IPS-11a (cell line): Measurements from ENCODE around the gene HJURP.
"Not testable (repeated sequence)": the region's sequence is repeated elsewhere in the genome, so short reads cannot be mapped to it uniquely, and the experiment has no call there.

Source experiments
- H3K4me3 ChIP-seq: one replicate; pipeline ENCODE4 v1.5.1; 2013; ENCODE audit warnings: low read depth, low read length, control low read depth

HJURP gene, protein sequence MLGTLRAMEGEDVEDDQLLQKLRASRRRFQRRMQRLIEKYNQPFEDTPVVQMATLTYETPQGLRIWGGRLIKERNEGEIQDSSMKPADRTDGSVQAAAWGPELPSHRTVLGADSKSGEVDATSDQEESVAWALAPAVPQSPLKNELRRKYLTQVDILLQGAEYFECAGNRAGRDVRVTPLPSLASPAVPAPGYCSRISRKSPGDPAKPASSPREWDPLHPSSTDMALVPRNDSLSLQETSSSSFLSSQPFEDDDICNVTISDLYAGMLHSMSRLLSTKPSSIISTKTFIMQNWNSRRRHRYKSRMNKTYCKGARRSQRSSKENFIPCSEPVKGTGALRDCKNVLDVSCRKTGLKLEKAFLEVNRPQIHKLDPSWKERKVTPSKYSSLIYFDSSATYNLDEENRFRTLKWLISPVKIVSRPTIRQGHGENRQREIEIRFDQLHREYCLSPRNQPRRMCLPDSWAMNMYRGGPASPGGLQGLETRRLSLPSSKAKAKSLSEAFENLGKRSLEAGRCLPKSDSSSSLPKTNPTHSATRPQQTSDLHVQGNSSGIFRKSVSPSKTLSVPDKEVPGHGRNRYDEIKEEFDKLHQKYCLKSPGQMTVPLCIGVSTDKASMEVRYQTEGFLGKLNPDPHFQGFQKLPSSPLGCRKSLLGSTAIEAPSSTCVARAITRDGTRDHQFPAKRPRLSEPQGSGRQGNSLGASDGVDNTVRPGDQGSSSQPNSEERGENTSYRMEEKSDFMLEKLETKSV

DNA sequence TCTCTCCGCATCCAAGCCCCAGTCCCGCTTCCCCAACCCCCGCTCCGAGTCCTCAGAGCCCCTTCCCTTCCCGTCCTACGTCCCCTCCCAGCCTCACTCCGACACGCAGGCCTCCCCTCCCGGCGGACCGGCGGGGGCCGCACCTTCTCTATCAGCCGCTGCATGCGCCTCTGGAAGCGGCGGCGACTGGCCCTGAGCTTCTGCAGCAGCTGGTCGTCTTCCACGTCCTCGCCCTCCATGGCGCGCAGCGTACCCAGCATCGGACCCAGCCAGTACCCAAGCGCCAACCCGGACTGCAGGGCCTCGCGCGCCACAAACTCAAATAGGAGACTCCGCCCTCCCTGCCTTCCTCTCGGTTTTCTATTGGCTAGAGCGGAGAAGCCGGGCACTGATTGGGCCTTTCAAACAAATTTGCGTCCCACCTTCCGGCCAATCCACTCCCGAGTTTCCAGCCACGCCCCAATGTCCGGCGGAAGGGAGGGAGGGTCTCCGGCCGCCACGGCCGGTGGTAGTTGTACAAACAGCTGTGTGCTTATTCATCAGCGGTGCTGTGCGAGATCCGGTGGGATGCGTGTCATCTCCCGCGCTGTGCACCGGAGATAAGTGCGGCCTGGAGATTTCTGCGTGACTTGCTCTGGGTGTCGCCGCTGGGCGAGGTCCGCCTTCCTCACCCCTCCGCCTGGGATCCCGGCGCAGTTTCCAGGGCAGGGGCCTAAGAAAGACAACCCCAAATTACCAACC lies at the start of gene HJURP:
Gene HJURP (minus strand): TSS at position 295 of the 741 bp plus-strand sequence. CDS start 35 bp downstream, at position 260.
- peak within 1 kb of the TSS; percentile 95 for H3K4me3 ChIP-seq

DNA sequence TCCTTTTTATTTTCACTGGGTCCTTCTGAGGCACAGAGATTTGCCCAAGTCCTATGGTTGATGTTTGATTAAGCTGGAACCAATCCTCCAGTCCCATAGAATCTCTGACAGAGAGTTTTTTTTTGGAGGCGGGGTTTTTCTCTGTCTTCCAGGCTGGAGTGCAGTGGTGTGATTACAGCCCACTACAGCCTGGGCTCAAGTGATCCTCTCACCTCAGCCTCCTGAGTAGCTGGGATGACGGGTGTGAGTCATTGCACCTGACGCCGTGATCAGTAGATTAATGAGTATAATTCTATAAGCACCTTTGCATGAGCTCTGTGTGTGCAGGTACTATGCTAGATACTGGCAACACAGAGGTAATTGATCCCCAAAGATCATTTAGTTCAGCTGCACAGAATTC lies 47.5 kb upstream of the HJURP start:
- H3K4me3 ChIP-seq, result no peak overlapping the region

DNA sequence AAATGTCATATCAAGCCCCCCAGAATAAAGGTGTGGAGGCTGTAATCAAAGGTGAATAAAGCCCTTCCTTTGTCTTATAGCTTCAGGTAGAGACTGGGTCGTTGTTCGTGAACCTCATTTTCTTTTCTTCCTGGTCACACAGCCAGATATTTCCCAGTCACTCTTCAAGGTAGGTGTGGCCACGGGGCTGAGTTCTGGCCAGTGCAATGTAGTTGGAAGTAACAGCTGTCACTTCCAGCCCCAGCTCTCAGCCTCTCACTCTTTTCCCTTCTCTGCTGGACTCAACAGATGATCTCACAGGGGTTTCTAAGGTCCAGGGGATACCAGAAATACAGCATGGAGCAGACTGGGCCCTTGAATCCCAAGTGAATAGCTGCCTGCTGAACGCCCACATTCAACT lies 47.0 kb upstream of the HJURP start:
- H3K4me3 ChIP-seq, result no peak overlapping the region

DNA sequence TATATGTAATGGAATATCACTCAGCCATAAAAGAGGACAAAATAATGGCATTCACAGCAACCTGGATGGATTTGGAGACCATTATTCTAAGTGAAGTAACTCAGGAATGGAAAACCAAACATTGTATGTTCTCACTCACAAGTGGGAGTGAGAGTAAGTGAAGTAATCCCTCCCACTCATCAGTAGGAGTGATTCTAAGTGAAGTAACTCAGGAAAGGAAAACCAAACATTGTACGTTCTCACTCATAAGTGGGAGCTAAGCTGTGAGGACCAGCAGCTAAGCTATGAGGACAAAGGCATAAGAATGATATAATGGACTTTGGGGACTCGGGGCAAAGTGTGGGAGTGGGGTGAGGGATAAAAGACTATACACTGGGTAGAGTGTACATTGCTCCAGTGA lies 41.9 kb upstream of the HJURP start:
- H3K4me3 ChIP-seq, result not testable (repeated sequence)

DNA sequence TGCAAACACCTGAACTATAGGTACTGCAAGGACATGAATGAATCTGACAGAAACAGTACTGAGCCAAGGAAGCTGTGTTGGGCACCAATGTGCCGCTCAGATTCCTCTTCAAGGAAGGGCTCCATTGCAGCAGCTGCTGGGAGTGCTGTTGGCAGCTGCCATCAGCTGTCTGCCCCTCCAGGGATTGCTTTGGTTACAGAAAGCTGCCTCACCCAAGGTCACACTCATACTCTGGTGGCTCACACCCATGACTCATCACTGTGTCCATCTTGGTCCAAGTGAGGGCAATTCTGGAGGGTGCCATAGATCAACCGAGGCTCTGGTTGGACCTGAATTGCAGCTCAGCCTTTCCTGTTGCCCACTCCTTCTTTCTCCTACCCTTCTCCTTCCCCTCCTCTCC lies 38.5 kb upstream of the HJURP start:
- no peak overlapping the region for H3K4me3 ChIP-seq

DNA sequence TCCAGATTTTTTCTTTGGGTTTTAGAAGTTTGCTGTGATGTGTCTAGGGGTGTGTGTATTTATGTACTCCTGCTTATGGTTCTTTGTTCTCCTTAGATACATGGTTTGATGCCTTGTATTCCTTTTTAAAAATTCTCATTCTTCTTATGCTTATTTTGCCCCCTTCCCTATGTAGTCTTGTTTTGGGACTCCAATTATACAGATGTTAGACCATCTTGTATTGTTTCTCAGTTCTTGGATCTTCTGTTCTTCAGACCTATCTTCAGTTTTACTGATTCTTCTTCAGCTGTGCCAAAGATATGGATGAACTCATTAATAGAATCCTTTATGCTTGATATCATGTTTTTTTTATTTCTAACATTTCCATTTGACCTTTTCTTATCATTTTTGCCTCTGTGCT lies 28.0 kb upstream of the HJURP start:
- no peak overlapping the region for H3K4me3 ChIP-seq

DNA sequence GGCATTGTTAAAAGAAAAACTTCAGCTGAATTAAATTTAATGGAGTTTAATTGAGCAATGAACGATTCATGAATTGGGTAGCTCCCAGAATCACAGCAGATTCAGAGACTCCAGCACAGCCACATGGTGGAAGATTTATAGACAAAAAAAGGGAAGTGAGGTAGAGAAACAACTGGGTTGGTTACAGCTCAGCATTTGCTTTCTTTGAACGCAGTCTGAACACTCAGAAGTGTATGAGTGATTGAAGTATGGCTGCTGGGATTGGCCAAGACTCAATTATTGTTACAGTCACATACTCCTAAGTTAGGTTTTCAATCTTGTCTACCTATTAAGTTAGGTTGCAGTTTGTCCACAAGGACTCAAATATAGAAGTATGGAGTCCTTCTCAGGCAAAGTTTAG lies 17.8 kb upstream of the HJURP start:
- H3K4me3 ChIP-seq, result not testable (repeated sequence)

DNA sequence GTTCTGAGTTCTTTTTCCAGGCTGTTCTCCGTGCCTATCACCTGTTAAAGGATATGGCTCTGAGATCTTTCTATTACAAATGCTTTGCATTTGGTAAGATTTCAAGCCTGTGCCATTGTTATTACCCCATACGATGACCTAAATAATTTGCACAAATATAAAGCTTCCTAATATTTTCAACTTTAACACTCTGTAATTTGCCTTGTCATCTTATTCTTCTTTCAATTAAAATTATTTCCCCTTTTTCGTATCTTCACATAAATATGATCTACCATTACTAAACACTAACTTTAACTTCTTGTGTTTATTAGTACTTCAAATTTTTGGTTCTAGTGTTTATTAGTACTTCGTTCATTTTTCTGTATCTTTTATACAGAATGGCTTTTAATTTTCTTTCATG lies 17.1 kb upstream of the HJURP start:
- no peak overlapping the region for H3K4me3 ChIP-seq

DNA sequence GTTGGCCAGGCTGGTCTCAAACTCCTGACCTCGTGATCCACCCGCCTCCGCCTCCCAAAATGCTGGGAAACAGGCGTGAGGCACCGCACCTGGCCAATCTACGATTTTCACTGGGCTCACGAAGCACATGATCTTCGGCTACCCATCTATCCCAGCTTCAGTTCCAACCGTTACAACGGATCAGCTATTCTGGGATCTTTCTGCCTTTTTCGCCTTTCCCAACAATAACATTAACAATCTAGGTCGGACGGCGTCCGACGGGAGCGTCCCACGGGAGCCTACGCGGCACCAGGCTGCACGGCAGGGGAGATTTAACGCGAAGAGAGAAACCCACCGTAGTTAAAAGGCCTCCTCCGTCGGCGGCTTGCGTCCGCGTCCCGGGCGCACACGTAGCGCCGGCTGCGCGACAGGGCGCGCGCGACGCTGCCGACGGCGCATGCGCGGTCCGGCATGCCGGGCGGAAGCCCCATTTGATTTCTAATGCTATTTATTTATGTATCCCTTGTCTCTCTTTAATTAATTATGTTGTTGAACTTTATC lies 13.7 kb upstream of the HJURP start, which contains the start of gene MSL3B:
Gene MSL3B (minus strand): TSS at position 394 of the 540 bp plus-strand sequence.
- H3K4me3 ChIP-seq, result peak within 1 kb of the TSS; percentile 76

DNA sequence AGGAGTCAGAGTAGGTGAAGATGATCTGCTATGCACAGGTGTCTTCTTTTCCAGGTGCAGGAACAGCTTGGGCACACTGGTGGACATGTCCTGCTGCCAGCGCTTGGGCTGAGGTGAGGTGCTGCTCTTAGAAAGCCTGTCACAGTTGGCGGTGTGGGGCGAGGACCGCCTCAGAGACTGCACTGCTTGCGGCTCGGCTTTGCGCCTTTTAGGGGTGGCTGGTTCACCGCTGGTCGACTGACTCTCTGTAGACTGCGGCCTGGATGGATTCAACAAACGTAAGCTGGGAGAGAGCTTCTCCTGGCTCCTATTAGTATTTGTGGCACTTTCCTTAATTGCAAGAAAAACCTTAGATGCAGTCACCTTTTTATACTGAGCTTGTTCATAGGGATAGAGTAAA lies 12.1 kb upstream of the HJURP start:
- no peak overlapping the region for H3K4me3 ChIP-seq

DNA sequence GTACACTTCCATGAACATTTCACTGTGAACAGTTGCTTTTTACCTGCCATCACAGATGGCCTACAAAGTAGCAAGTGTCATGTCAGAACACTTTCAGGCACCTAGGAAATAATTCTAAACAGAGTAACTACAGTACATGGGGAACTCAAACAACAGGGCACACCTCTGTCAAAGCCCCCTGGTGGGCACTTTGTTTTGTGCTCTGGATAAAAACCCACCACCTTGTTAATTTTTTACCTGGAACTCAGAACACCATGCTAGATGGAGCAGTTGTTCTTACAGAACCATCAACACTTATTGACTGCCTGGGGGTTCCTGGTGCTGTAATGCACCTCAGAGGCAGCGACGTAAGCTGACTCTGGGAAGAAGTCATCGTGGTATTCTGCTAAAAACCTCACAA lies 11.5 kb upstream of the HJURP start:
- no peak overlapping the region for H3K4me3 ChIP-seq

DNA sequence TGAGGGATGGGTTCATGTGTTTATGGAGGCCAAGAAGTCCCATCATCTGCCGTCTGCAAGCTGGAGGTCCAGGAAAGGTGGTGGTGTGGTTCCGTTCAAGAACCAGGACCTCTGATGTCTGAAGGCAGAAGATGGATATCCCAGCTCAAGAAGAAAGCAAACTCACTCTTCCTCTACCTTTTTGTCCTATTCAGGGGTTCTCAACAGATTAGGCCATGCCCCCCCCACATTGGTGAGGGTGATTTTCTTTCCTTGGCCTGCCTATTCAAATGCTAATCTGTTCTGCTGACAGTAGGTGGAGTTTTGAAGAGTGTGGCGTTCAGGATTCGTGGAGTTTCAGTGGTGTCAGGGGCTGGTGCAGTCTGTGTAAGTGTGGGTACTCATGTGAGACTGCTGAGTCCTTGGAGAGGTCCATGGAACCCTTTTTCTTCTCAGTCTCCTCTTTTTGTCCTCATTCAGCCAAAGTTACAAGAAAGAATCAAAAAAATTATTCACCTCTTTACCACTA lies 8.0 kb upstream of the HJURP start:
- H3K4me3 ChIP-seq, result no peak overlapping the region

DNA sequence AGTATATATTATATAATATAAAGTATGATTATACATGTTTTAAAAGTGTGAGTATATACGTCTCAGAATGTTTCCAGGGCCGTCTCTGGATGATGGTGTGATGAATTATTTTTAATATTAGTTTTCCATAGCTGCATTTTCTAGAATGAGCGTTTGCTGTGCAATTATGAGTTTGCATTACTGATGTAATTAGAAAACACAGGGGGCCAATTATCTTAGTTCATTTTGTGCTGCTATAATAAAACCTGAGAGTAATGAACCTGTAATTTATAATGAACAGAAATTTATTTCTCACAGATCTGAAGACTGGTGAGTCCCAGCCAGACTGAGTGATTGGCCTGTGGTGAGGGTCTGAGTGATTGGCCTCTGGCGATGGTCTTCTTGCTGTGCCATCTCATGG lies 4.0 kb upstream of the HJURP start:
- H3K4me3 ChIP-seq, result no peak overlapping the region

DNA sequence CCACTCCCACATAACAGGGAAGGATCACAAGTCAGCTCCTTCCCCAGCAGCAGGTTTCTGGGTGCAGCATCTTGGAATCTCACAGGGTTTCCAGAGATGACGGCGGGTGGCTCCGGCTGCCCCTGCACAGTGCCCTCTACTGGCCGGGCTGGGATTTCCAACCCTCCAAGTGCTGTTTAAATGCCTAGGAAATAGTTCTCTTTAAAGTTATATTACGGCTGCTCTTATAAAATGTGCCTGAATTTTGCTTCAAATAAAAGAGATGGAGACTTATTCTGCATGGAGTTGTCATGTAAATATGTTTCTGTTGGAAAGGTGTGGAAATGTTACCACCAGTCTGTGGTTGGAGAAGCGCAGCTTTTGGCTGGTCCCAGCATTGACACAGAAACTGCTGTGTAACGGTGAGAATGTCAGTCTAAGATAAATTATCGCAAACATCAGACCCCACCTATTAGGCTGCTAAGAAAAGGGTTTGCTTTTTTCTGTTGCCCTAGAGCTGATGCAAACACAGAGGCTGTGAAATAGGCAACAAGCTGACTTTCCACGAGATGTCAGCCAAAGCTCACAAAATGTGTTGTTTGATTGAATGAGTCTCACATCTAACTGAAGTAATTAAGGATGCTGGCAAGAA lies 3.3 kb upstream of the HJURP start:
- H3K4me3 ChIP-seq, result no peak overlapping the region

DNA sequence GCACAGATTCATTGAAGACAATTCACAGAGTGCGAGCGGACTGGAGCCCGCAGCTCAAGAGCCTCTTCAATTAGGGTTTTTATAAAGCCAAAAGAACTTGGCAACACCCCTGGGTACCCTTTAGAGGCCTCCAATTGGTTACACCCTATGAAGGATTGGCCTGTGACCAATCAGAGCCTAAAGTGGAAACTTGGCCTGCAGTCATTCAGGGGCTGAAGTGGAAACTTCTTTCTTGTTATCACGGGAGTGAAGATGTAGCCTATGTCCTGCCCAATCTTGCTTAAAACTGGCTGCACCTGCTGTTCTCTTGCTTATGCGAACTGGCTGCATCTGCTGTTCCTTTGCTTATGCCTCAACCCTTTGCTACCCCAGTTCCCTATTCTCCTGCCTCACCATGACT lies 1.8 kb upstream of the HJURP start:
- no peak overlapping the region for H3K4me3 ChIP-seq

DNA sequence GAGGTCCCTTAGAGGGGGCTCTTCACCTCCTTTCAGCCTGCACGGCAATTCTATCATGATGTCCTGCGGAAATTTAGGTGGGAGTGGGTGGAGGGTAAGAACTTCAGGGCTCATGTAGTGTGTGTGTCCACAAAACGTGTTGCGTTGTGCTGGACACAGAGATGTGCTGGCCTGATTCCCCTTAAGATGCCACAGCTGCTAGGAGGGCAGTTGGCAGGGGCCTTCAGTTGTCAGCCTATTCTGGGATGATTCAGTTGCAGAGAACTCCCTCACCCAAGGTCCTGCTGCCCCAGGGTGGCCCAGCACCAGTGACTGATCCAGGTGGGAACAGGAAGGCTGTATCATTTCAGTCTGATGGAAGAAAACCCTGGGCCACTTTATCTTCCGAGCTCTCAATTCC lies 1.0 kb upstream of the HJURP start:
- H3K4me3 ChIP-seq, result no peak overlapping the region

DNA sequence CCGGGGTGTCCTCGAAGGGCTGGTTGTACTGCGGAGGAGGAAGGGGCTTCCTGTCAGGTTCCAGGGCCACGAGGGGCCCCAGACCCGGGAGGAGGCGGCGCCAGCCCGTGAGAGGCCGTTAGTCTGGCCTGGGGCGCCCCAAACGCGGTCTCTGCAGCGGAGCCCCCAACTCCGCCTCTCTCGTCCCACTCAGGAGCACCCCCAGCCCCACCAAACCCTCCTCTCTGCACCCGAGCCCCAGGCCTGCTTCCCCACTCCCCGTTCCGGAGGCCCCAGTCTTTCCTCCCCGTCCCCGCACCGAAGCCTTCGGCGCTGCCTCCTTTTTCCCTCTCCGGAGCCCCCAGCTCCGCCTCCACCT lies 473 bp downstream of the HJURP start:
- peak overlapping the region; percentile 95 for H3K4me3 ChIP-seq

DNA sequence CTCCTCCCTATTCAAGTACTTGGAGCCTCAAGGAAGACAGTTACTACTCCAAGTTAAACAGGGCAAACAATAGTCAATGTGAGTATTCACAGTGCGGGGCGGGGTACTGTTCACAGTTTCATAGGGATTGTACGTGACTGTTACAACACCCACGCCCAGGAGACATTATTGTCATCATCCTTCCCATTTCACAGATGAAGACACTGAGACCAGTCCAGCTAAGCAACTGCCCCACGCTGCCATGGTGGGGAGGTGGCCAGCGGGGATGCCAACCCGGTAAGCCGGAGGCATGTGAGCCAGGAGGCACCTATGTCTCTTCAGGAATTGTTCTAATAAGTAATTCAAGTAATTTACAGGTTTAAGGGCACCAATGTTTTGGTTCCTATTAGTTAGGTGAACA lies 982 bp downstream of the HJURP start:
- peak overlapping the region; percentile 95 for H3K4me3 ChIP-seq

DNA sequence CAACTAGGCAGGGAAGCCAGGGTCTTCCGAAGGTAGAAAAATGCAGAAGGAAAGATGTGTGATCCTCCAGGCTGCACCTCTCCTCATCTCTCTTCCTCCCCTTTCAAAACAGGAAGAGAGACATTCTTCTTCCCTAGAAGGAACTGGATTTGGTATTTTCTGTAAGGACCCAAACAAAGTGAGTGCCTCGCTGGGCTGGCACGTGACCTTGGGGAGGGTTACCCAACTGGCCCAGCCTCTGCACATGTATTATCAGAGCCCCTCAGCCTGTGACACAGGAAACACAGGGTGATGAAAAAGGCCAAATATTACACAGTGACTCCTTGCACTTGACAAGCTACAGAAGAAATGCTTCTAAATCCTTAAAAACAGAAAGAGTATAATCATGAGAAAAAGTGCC lies 2.3 kb downstream of the HJURP start:
- H3K4me3 ChIP-seq, result no peak overlapping the region

DNA sequence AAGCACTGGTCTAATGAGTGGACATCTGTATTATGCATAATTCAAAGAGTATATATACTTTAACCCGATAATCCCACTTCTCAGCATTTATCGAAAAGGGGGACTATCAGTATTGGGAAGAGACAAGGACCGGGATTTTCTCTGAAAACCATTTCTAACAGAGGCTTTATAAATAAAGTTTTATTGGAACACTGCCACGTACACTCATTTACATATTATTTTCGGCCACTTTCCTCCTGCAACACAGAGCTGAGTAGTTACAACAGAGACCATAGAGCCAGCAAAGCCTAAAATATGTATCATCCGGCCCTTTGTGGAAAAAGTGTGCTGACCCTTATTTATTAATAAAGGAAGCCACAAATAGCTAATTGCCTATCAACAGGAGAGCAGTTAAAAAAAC lies 3.2 kb downstream of the HJURP start:
- no peak overlapping the region for H3K4me3 ChIP-seq

DNA sequence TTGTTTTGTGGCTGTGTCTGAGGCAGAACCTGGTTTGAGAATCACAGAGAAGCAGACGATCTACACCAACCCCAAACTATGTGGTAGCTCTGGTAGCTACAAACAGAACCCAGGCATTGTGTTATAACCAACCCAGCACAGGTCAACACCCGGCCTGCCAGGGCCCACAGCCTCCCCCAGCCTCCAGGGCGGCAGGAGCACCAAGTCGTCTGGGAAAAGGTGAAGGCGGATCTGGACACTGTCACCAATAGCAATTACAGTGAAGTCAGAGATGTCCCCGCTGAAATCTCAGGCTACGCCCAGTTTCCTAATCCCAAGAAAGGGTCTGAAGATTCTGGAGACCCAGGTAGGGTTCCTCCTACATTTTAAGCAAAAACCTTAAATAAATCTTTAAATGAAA lies 3.6 kb downstream of the HJURP start:
- no peak overlapping the region for H3K4me3 ChIP-seq
